ENCODE data around the gene PRKCE.

PRKCE gene

DNA sequence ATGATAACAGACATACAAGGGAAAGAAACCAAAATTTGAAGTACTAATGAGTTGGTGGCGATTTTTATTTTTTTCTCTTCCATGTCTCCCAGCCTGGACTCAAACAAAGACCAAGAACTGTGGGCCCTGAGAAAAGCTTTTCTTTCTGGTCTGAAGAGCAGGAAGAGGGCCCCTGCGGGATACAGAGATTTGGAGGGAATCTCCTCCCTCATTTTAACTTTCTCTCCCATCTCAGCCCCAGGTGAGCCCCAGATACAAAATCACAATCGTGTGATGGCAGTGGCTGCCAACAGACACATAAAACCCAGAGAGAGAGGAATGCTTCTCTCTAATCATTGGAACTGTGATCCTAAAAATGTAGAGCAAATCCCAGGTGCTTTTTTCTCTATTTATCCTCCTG lies 19.5 kb upstream of the PRKCE start:
- no peak for DNase-seq (ENCODE audit: low spot score)

DNA sequence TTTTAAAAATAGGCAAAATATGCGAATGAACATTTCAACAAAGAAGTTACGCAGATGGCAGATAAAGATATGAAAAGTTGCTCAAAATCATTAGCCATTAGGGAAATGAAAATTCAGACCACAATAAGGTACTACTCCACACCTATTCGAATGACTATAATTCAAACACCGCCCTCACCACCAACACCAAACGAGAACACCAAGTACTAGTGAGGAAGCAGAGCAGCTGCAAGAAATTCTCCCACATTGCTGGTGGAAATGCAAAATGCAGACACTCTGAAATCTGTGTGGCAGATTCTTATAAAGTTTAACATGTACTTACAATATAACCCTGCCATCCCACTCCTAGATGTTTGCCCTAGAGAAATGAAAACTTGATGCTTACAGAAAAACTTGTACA lies 17.3 kb upstream of the PRKCE start:
- DNase-seq (ENCODE audit: low spot score) = no peak

DNA sequence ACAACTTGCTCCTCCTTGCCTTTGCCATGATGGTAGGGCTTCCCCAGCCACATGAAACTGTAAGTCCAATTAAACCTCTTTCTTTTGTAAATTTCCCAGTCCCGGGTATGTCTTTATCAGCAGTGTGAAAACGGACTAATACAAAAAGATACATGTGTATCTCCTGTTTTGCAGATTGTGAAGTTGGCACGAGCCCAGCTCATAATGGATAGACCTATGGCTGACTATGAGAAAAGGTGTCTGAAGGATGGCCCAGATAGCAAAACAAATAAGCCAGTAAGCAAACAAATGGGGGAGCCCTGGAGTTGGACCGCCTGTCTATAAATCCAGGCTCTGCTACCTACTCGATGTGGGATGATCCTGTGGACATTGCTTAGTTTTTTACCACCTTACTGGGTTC lies 15.5 kb upstream of the PRKCE start:
- DNase-seq (ENCODE audit: low spot score) = no peak

DNA sequence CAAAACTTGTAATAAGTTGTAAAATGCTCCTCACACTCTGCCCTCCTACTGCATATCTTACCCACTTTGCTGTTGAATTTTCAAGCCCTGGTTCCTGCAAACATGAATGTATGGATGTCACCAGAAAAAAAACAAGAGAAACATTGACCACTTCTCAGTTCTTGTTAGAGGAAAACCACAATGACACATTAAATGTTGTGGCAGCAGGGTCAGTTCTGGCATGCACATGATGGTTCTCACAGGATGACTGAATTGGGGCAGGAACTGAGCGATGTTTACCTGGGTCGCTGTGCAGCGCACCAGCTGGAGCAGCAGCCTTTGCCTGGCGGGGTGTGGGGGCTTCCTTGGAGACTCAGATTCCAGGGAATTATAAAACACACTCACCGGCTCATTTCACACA lies 14.0 kb upstream of the PRKCE start:
- DNase-seq (ENCODE audit: low spot score) = no peak

DNA sequence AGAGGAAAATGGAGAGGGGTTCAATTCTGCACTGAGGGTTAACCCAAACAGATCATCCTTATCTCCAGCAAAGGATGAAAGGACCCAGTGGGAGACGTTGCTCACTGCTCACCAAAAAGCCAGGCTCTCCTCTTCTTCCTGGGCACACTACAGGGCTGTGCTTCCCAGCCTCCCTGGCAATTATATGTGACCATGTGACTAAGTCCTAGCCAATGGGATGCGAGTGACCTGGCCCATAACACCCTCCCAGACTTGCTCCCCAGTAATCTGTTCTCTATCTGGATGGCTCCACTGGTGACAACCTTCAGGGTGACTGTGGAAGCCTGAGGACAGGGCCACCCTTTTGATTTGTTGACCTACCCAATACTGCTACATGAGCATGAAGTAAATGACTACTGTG lies 10.9 kb upstream of the PRKCE start:
- no peak for DNase-seq (ENCODE audit: low spot score)

DNA sequence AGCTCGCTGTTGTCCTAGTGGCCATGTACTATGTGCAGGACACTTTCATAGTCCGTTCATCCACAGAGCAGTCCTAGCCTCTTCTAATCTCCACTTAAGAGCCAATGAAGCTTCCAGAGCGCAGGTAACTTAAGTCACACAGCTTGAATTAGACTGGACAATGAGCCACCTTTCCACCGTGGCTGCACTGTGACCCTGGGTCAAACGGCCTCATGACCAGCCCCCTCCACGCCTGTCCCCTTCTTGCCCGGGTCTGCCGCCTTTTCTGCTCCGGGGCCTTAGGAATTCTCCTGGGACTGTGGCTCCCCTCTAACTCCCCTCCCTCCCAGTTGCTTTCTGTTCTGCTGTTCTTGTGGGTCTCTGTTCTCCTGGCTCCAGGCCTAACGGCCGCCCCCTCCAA lies 8.4 kb upstream of the PRKCE start:
- DNase-seq (ENCODE audit: low spot score) = peak; percentile 24

DNA sequence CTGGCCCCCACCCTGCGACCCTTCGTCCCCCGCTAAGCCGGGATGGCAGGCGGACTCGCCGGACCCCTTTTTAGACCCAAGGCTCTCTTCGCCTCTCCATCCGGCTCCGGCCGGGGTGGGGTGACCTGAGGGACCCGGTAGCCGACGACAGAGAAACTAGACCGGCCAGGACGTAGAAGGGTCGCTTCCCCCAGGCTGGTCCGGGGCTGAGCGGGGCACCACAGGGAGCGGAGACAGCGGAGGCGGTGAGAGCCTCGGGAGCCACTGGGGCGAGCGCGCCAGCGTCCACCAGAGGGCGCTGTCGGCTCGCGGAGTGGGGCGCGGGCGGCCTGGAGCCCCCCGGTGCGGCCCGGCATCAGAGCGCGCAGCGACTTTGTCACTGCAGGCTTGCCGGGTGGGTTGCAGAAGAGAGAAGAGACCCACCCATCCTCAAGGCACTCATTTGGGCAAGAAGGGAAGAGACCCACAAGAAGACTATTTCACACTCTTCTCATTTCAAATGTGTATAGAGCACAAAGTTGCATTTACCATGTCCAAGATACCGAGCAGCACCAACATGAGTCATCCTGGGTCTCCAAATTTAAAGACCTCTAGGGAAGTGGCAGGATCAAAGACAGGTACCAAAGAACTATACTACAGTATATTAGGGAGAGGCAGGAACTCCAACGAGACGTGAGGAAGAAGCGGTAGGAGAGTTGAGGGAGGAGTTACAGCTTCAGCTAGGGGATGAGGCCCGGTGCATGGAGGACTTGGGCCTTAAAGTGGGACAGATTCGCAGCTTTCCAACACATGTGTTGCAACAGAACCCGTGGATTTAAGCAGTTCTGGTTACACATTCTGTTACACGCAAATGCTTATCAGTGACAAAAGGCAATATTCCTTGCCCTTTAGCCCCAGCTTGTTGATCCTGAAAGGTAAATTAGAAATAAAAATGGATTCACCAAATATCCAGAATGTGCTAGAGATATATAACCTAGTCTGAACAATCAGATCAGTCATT lies 7.6 kb upstream of the PRKCE start:
- peak; percentile 95 for DNase-seq (ENCODE audit: low spot score)

DNA sequence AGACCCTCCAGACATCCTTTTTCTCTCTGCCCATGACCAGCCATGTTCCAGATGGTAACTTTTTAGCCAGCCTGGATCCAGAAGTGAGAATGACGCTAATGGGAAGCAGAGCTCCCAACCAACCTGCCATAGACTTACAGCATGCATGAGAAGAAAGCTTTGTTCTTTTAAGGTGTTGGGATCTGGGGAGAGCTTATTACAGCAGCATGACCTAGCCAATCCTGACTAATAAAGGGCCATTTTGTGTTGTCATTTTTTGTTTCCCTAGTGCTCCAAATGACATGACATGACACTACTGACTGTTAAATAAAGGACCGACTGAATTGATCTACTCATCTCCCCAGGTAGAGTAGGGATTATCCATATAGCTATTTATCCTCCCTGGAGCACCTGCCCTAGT lies 5.2 kb upstream of the PRKCE start:
- DNase-seq (ENCODE audit: low spot score) = no peak

DNA sequence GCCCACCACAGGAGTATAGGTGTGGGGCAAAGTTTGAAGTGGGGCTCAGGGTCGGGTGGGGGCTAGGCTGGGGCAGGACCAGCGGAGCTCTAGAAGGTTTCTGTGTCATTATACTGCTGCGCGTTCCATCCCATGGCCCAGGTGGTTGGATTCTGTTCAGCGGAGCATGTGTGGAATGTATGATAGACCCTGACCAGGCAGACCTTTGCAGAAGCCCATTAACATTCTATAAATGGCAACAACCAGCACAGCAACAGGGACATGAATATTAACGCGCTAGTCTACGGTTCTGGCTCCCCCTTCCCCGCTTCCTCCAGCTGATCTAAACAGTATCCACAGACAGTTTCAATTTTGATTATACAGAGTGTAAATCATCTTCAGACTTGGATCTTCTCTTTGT lies 4.1 kb upstream of the PRKCE start:
- DNase-seq (ENCODE audit: low spot score) = no peak

DNA sequence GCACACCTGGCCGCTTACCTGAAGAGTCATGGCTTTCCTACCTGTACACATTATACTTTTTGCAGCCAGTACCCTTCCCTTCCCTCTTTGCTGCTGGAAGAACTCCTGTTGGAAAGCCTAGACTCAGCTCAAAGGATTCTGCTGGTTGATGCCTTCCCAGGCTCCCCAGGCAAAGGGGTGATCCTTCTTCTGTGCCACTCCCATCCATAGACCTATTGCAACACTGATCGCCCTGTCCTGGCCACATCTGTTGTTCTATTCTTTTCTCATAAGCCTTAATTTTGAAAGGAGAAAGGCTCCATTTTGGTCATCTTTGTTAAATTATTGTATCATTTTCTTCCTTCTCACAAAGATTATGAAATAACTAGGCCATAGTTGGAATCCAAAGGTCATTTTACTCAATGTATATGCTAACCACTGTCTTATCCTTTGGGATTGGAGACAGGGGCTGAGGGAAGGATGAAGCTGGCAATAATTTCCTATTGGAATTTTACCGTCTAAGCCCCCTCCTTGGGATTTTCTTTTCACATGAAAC lies 3.4 kb upstream of the PRKCE start:
- no peak for DNase-seq (ENCODE audit: low spot score)

DNA sequence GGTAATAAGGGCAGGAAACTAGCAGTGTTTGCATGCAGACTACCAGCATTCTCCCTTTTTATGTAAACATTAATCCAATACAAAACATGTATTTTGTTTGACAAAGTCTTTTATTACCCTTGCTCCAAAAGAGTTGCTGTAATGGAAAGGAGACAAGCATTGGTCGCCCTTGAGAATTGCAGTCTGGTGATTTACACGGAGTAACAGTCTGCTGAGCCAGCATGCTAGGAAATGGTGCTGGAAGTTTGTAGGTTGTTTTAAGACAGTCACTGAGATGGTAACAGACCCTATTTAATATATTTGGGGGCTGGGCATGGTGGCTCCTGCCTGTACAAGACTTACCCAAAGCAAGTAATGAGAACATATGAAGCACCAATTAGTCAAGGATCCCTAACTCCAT lies 2.8 kb upstream of the PRKCE start:
- no peak for DNase-seq (ENCODE audit: low spot score)

DNA sequence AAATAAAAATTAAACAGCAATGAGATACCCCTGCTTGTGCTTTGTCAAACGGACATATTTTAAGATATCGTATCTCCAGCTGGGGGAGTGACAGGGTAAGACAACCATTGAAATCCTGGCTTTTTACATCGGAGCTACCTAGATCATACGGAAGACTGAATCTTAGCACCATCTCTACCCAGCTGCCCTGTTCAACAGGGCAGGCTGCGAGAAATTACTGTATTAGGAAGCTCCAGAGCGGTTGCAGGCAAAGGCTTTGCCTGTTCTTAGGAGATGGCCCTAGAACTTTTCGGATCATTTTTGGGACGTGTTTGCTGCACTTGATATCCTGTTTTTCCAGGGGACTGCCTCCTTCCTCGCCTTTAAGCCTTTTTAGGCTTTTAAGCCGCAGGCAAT lies 2.0 kb upstream of the PRKCE start:
- no peak for DNase-seq (ENCODE audit: low spot score)

DNA sequence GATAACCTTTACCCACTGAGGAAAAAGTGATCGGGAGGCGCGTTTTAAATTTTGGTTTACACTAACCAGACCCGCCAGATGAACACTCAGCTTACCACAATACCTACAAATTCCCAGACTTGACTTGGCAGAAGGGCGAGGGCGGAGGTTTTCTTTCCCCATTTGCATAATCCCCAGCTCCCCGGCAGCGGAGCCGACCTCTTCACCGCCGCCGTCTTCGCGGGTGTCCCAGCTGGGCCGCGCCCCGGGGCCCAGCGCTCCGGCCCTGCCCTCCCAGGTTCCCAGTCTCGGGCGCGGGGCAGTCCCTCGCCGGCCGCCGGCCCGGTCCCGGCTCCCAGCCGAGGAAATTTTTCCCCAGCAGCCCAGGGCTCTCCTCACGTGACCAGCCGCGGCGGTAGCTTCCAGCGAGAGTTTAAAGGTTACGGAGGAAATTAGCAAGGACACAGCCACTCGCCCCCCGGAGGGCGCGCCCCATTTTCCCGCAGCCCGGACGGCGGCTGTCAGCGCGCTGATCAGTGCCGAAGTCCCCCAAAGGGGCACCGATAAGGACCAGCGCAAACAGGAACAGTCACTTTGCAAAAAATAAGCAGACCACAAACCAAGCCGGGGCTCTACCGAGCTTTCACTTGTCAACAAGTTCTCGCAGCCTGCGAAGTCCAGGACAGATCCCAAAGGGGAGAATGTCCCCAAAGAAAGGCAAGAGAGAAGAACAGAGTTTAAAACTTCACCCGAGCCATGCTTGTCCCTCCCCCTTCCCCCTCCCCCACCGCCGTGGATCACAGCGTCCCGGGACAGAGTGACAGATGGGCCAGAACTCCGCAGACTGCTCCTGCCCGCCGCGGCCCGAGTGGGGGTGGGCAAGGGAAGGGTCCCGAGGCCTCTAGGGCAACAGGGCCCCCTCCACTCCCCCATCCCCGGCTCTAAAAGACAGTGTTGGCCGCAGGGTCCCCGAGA lies 1.3 kb upstream of the PRKCE start:
- DNase-seq (ENCODE audit: low spot score) = peak; percentile 69

DNA sequence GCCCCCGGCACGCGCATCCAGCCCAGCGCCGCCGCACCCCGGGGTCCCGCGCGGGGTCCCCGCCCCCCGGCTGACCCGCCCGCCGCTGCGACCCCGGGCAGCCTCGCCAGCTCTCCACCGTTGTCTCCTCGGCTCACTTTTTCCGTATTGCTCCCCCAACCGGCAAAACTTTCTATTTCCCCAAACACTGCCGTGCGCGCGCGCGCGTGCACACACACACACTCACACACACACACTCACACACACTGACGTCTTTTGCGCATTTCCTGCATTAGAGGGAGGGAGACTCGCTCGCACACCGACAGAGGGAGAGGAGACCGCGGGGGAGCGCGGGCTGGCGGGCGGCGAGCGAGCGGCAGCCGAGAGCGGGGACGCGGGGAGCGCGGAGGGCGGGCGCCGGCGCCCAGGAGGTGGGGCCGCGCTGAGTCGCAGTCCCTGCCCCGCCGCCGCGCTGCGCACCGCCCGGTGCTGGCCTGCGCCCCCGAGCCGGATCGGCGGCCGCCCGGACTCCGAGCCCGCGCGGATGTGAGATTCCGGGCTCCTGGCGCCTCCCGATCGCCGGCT lies 542 bp upstream of the PRKCE start:
- peak; percentile 87 for DNase-seq (ENCODE audit: low spot score)

DNA sequence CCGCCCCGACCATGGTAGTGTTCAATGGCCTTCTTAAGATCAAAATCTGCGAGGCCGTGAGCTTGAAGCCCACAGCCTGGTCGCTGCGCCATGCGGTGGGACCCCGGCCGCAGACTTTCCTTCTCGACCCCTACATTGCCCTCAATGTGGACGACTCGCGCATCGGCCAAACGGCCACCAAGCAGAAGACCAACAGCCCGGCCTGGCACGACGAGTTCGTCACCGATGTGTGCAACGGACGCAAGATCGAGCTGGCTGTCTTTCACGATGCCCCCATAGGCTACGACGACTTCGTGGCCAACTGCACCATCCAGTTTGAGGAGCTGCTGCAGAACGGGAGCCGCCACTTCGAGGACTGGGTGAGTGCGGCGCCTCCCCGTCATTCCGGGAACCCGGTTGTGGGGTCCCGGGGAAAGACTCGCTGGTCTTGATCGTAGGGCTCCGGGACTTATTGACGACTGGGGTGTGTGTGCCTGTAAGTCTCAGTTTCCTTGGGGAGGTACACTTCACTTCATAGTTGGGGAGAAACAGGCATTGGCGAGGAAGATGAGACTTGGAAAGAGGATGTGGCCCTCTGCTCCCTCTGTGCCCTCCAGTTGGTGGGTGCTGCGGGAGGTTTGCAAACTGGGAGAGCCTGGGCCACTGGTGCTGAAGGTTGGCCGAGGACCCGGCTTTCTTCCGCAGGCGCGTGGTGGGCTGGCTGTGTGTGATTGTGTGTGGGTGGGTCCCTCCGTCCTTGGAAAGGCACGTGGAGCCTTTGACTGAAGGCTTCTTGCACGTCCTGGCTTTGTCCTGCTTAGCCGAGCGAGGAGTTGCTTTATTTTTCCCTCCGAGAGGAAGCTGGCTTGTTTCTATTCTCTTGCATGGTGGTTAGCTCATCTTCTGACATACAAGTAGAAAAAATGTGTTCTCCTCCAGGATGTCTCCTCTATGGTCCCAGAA lies 886 bp downstream of the PRKCE start:
- DNase-seq (ENCODE audit: low spot score) = peak; percentile 43

DNA sequence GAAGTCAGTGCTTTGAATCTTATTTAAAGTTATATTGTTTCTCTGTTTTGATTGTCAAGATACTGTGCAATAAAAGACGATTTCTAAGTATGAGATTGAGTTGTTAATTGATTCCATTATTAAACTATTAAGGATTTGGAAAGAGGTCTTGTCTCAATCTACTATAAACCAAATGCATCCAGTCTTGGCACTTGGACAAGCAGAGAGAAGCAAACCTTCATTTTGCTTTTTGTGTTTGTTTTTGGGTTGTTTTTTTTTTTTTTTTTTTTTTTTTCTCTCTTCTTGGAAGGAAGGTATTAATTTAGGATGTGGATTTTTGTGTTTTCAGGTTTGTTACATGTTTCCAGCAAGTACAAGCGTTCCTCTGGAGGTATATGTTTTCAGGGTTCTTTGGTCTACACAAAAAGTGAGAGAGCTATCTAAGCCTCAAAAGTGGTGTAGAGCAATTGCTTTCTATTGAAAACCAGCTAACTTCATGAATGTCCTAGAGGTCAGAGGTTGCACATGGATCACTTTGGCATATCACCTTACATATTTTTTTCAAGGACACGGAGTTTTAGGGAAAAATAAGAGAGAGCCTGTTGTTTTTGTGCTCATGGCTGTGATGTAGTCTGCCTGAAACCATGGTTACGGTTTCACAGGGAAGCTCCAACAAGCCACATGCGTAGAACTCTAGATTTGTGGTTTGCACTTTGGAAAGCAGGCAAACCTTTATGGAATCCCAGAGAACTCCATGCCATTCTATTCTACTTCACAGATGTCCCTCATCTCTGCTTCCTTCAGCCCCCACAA lies 1.8 kb downstream of the PRKCE start:
- DNase-seq (ENCODE audit: low spot score) = no peak

DNA sequence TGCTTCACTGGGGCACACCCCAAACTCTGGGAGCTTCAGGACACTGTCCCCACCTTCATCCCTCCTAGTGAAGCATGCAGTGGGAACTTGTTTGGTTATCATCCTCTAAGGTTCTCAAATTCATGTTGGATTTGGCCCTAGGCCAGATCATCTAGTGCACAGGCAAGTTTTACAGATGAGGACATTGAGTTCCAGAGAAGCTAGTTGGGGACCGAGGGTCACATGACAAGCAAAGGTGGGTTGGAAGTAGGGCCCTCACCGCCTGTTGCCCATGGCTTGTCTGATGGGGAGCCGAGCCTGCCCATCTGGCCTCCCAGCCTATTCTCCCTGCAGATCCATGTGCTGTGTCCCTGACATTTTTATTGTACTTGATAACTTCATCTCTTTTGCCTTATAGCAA lies 2.8 kb downstream of the PRKCE start:
- DNase-seq (ENCODE audit: low spot score) = no peak

DNA sequence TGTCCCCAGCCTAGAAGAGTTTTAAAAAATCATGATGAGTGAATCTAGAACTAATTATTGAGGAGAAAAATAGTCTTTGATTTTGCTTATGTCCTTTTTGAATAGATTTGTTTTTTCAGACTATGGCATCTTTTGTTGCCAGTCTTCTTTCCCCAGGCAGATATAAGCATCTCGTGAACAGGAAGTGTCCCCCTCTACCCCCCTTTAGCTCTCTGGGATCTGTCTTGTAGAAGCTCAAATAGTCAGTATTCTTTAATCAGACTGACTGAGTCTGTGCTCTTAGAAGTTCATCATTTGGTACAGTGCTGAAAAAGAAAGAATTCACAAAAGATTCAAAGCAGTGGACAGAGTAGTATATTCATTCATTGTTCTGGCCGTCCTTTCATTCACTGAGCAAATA lies 10.4 kb downstream of the PRKCE start:
- no peak for DNase-seq (ENCODE audit: low spot score)

DNA sequence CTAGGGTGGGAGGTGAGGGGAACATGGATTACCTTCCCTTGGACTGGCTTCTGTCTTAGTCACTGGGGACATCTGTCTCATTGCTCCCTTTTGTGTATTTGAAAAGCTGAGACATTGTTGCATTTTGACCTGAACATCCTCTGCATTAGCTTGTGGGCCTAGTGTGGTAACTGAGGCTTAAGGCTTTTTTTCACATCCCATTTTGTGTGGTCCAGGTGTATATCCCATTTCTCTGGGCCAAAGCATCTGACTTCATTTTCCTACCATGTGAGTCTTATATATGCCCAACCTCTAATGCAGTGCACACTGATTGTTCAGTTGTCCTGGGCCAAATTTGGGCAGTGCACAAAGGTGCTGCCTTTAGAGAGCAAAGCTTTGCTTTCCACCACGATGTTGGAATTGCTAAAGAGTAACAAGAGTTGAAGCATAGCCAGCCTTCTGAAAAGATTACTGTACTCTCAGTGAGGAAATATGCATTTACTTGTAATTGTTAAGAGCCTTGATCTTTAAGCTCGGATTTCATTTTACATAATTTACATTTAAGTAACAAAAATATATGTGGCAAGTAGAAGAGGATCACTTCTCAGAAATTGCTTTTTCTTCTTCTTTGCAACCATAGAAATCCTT lies 13.3 kb downstream of the PRKCE start:
- DNase-seq (ENCODE audit: low spot score) = no peak

DNA sequence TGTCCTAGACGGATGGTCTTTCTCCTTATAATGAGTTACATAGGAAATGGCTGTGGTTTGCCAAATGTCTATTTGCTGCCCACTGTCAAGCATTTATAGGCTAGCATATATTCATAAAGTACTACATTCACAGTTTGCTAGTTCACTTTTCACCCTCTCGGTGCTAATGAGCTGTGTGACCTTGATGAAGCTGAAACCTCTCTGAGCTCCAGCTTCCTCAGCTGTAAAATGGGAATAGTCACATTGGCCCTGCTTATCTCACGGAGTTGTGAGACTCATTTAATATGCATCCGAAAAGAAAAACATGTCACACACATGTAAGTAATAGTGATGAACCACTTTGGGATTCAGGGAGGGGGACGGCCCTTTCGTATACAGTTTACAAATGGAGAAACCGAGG lies 17.0 kb downstream of the PRKCE start:
- no peak for DNase-seq (ENCODE audit: low spot score)

Data from iPS-NIHi11 (cell line).